ENCODE measurements around the gene LSM11. TPM values are rescaled to one million over a fixed set of nuclear protein-coding genes. Genes with fewer than 3 reads are reported as not detected.
A peak's percentile ranks its signal among the peaks of the same experiment; 100 is the strongest.
"Not testable (repeated sequence)": the region's sequence is repeated elsewhere in the genome, so short reads cannot be mapped to it uniquely, and the experiment has no call there.

Gene LSM11
- total and polyA plus RNA-seq, 5 experiments from 2014 or later: 0.36 to 5.2 (median 0.64) TPM

DNA sequence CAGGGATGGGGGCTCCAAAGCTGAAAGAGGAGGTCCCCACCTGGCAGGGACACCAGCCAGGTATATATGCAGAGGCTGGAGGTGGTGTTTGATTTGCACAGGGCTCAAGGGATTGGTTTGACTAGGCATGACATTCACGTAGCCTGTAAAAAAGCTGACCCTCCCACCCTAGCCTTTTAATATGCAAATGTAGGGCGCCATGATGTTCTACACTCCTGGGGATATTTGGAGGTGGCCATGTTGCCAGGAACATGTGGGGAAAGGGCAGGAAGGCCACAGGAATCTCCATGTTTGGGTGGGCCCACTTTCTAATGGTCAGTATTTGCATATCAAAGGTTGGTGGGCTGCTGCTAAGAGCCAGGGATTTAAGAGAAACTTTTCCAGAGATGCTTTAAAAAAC lies 24.3 kb upstream of the LSM11 start:
- POLR2A ChIA-PET: interaction anchor here (0.6 kb wide), 2 partner anchors 28 to 241 kb away, joined by 6 read pairs; no protein-coding TSS in a partner anchor
- H3K27me3 Mint-ChIP-seq: no peaks in the 10 kb centered on the region
- DNase-seq (no peak), ATAC-seq (no peak)
- H3K4me3 Mint-ChIP-seq: no peak overlapping the region
- H3K27ac Mint-ChIP-seq: no peak overlapping the region
- H3K9me3 Mint-ChIP-seq: peaks cover 0 to 9% (median 0%) of the 10 kb centered on the region in 9 donors
- peaks cover 5 to 17% (median 15%) of the 10 kb centered on the region in 4 donors for H3K4me1 Mint-ChIP-seq
- peaks cover 4 to 11% (median 7%) of the 10 kb centered on the region in 3 donors for H3K36me3 Mint-ChIP-seq

DNA sequence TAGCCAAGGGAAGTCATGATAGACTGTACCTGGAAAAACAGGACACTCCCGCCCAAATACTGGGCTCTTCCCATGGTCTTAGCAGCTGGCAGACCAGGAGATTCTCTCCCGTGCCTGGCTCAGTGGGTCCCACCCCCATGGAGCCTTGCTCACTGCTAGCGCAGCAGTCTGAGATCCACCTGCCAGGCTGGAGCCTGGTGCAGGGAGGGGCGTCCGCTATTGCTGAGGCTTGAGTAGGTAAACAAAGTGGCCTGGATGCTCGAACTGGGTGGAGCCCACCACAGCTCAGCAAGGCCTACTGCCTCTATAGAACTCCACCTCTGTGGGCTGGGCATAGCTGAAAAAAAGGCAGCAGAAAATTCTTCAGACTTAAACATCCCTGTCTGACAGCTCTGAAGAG lies 22.4 kb upstream of the LSM11 start:
- no peak overlapping the region for H3K27ac Mint-ChIP-seq
- H3K9me3 Mint-ChIP-seq: peaks cover 0 to 9% (median 0%) of the 10 kb centered on the region in 9 donors
- ATAC-seq (no peak), DNase-seq (no peak)
- H3K27me3 Mint-ChIP-seq: no peaks in the 10 kb centered on the region
- peaks cover 7 to 13% (median 8%) of the 10 kb centered on the region in 3 donors for H3K36me3 Mint-ChIP-seq
- H3K4me3 Mint-ChIP-seq: no peak overlapping the region
- H3K4me1 Mint-ChIP-seq: peaks cover 6 to 20% (median 16%) of the 10 kb centered on the region in 4 donors
- POLR2A ChIA-PET: interaction anchor here (0.6 kb wide), 1 partner anchor 298 kb away, joined by 4 read pairs; no protein-coding TSS in a partner anchor

DNA sequence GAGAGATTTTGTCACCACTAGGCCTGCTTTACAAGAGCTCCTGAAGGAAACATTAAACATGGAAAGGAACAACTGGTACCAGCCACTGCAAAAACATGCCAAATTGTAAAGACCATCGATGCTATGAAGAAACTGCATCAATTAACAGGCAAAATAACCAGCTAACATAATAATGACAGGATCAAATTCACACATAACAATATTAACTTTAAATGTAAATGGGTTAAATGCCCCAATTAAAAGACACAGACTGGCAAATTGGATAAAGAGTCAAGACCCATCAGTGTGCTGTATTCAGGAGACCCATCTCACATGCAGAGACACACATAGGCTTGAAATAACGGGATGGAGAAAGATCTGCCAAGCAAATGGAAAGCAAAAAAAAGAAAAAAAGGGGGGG lies 20.6 kb upstream of the LSM11 start:
- ATAC-seq, H3K27me3 Mint-ChIP-seq, POLR2A ChIA-PET, H3K9me3 Mint-ChIP-seq, DNase-seq, H3K27ac Mint-ChIP-seq, H3K4me3 Mint-ChIP-seq: not testable (repeated sequence)
- Mint-ChIP-seq H3K4me1 (peaks cover 4 to 13% (median 8%) of the 10 kb centered on the region in 4 donors), H3K36me3 (peaks cover 7 to 13% (median 8%) of the 10 kb centered on the region in 3 donors)

DNA sequence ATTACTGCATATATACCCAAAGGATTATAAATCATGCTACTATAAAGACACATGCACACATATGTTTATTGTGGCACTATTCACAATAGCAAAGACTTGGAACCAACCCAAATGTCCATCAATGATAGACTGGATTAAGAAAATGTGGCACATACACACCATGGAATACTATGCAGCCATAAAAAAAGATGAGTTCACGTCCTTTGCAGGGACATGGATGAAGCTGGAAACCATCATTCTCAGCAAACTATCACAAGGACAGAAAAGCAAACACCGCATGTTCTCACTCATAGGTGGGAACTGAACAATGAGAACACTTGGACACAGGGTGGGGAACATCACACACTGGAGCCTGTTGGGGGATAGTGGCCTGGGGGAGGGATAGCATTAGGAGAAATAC lies 16.9 kb upstream of the LSM11 start:
- DNase-seq, ATAC-seq, H3K9me3 Mint-ChIP-seq, POLR2A ChIA-PET, H3K27me3 Mint-ChIP-seq, H3K27ac Mint-ChIP-seq, H3K4me3 Mint-ChIP-seq: not testable (repeated sequence)
- H3K36me3 Mint-ChIP-seq: peaks cover 7 to 13% (median 8%) of the 10 kb centered on the region in 3 donors
- peaks cover 6 to 22% (median 8%) of the 10 kb centered on the region in 4 donors for H3K4me1 Mint-ChIP-seq

DNA sequence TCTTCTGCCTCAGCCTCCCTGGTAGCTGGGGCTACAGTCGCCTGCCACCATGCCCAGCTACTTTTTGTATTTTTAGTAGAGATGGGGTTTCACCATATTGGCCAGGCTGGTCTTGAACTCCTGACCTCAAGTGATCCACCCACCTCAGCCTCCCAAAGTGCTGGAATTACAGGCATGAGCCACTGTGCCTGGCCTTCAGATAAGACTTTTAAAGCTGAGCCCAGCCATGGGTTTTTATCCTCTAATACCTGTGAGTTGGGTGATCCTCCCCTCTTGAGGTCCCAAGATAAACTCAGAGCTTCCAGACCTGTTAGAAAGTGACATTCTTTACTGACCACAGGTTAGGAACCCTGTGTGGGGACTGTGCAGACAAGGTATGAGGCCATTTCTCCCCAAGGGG lies 15.7 kb upstream of the LSM11 start:
- H3K4me3 Mint-ChIP-seq, DNase-seq, H3K36me3 Mint-ChIP-seq, H3K9me3 Mint-ChIP-seq, H3K27ac Mint-ChIP-seq, POLR2A ChIA-PET, H3K27me3 Mint-ChIP-seq, ATAC-seq: not testable (repeated sequence)
- H3K4me1 Mint-ChIP-seq: peaks cover 8 to 33% (median 20%) of the 10 kb centered on the region in 4 donors

DNA sequence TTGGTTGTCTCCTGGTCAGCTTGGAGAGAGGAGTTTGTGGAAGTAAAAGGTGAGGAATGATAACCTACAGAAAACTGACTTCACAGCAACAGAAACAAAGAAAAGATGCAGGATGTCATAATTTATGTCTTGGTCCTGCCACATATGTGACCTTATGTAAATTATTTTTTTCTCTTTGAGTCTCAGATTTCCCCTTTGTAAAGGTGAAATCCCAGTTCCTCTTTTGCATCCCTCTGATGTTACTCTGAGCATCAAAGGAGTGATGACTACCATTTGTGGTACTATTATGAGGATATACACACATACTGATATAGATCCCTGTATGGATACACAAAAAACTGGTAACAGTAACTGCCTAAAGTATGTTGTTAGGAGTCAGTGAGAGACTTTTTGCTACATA lies 13.7 kb upstream of the LSM11 start:
- Mint-ChIP-seq H3K27me3 (no peaks in the 10 kb centered on the region), H3K4me3 (peak overlapping the region in 1 of 10 donors; percentile 32), H3K9me3 (no peaks in the 10 kb centered on the region), H3K27ac (peak overlapping the region in 3 of 10 donors; percentile 46 to 96 (median 49)), H3K36me3 (peaks cover 4 to 15% (median 8%) of the 10 kb centered on the region in 3 donors), H3K4me1 (peaks cover 8 to 36% (median 22%) of the 10 kb centered on the region in 4 donors)
- POLR2A ChIA-PET: interaction anchor here (1.6 kb wide), 1 partner anchor 129 kb away, joined by 3 read pairs; the partner anchor contains the start of gene CLINT1
- DNase-seq (no peak), ATAC-seq (no peak)

DNA sequence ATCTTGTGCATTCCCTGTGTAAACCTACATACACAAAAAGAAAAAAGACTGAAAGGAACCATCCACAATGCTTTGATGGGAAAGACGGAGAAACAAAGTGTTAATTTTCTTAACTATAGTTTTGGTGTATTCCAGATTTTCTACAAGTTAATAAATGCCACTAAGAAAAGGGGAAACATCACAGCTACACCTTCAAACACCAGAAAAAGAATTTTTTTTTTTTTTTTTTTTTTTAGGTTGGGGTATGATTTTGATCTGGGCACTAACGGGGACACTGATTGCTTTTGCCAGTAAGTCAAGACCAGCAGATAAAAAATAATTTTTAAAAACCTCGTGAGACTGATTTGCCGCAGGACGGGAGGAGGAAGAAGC lies 12.6 kb upstream of the LSM11 start:
- Mint-ChIP-seq H3K4me3 (peak overlapping the region; percentile 93 to 99 (median 96)), H3K9me3 (no peaks in the 10 kb centered on the region), H3K27me3 (no peaks in the 10 kb centered on the region), H3K36me3 (peaks cover 0 to 24% (median 5%) of the 10 kb centered on the region in 3 donors), H3K4me1 (peaks cover 8 to 31% (median 22%) of the 10 kb centered on the region in 4 donors), H3K27ac (peak overlapping the region; percentile 91 to 99 (median 97))
- POLR2A ChIA-PET: interaction anchor here (1.2 to 1.6 kb wide), 3 partner anchors 13 to 589 kb away, joined by 3 to 15 read pairs (median 9); partner anchors contain the start of genes CLINT1, LSM11 and MED7
- DNase-seq (no peak), ATAC-seq (no peak)

DNA sequence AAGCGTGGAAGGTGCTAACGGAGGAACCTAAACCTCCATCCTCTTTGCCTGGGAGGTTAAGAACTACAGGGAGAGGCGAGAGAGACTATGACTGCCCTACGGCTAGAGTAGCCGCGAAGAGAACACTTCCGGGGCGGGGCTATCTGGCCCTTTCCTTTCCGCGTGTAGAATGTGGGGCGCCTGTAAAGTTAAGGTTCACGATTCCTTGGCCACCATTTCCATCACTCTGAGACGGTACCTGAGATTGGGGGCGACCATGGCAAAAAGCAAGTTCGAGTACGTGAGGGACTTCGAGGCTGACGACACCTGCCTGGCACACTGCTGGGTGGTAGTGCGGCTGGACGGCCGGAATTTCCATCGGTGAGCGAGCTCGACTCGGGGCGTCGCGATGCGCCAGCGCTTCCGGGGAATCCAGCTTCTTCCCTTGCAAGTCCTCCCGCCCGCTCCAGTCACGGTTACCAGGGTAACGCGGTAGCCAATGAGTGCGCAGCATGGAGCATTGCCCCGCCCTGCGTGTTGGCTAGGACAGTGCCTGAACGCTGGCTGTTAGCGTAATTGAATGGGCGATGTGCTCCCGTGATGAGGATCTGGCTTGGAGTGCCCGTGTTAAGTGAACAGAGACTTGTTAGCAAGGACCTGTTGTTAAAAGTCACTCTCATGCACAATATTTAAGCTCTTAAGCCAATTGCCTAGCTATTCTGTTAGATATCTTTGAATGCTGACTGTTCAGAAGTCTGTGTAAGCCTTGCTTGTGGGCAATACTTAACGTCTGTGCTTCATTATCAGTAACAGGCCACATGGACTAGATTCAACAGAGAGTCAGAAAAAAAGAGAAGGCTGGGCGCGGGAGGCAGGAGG lies 12.0 kb upstream of the LSM11 start, which contains the start of gene THG1L:
THG1L (plus strand) TSS at position 149 of the 858 bp plus-strand sequence; CDS start at position 170, 21 bp downstream.
- Mint-ChIP-seq H3K27ac (peak within 1 kb of the TSS; percentile 91 to 99 (median 97)), H3K4me3 (peak within 1 kb of the TSS; percentile 93 to 99 (median 96)), H3K9me3 (no peaks in the 10 kb centered on the region), H3K36me3 (peaks cover 0 to 31% (median 5%) of the 10 kb centered on the region in 3 donors), H3K4me1 (peaks cover 6 to 31% (median 22%) of the 10 kb centered on the region in 4 donors), H3K27me3 (no peaks in the 10 kb centered on the region)
- POLR2A ChIA-PET: interaction anchor here (0.6 to 1.6 kb wide), 4 partner anchors 12 to 589 kb away, joined by 3 to 15 read pairs (median 6); partner anchors contain the start of genes CLINT1, LSM11 and MED7
- ATAC-seq (peak; percentile 92 to 95), DNase-seq (peak; percentile 88 to 99 (median 97))

DNA sequence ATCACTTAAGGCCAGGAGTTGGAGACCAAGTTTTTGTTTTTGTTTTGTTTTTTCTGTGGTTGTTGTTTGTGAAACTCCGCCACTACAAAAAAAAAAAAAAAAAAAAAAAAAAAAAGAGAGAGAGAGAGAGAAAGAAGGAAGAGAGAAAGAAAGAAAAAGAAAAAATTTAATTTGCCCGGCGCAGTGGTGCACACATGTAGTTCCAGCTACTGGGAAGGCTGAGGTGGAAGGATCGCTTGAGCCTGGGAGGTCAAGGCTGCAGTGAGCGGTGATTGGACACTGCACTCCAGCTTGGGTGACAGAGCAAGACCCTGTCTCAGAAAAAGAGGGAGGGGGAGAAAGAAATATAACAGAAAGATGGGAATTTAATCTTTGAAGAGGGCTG lies 11.4 kb upstream of the LSM11 start:
- no peaks in the 10 kb centered on the region for H3K27me3 Mint-ChIP-seq
- POLR2A ChIA-PET: interaction anchor here (1.2 to 1.6 kb wide), 2 partner anchors 11 to 590 kb away, joined by 9 to 15 read pairs; partner anchors contain the start of genes LSM11 and MED7
- no peak for DNase-seq
- H3K36me3 Mint-ChIP-seq: peaks cover 0 to 34% (median 5%) of the 10 kb centered on the region in 3 donors
- no peaks in the 10 kb centered on the region for H3K9me3 Mint-ChIP-seq
- H3K4me1 Mint-ChIP-seq: peaks cover 6 to 31% (median 22%) of the 10 kb centered on the region in 4 donors
- peak overlapping the region; percentile 93 to 99 (median 96) for H3K4me3 Mint-ChIP-seq
- H3K27ac Mint-ChIP-seq: peak overlapping the region in 9 of 10 donors; percentile 55 to 99 (median 97)
- no peak for ATAC-seq

DNA sequence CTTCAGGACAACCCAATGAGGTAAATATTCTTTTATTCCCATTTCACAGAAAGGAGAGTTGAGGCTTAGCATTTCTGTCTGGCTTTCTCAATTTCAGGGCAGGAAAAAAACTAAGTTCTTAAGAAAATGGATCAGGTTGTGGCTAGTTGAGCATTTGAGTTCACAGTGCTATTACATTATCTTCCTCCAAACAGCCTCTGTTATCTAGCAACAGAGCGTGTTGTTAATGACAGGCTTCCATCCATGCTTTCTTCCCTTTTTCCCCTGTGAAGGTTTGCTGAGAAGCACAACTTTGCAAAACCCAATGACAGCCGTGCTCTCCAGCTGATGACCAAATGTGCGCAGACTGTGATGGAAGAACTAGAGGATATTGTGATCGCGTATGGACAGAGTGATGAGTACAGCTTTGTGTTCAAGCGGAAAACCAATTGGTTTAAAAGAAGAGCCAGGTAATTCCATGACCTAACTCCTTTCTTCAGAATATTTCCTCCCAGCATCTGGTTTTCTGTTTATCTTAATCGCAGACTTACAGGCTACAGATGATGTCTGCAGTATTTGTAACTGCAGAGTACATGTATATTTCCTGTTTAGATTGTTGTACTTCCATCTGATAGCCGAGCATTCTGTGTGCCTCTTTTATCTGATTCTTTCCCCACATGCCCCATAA lies 10.8 kb upstream of the LSM11 start:
- no peaks in the 10 kb centered on the region for H3K27me3 Mint-ChIP-seq
- peaks cover 0 to 40% (median 7%) of the 10 kb centered on the region in 3 donors for H3K36me3 Mint-ChIP-seq
- H3K4me1 Mint-ChIP-seq: peaks cover 6 to 31% (median 22%) of the 10 kb centered on the region in 4 donors
- H3K27ac Mint-ChIP-seq: peak overlapping the region in 7 of 10 donors; percentile 3 to 97 (median 26)
- ATAC-seq: no peak
- no peak for DNase-seq
- H3K9me3 Mint-ChIP-seq: no peaks in the 10 kb centered on the region
- POLR2A ChIA-PET: no interaction called here
- peak overlapping the region in 9 of 10 donors; percentile 17 to 95 (median 46) for H3K4me3 Mint-ChIP-seq

DNA sequence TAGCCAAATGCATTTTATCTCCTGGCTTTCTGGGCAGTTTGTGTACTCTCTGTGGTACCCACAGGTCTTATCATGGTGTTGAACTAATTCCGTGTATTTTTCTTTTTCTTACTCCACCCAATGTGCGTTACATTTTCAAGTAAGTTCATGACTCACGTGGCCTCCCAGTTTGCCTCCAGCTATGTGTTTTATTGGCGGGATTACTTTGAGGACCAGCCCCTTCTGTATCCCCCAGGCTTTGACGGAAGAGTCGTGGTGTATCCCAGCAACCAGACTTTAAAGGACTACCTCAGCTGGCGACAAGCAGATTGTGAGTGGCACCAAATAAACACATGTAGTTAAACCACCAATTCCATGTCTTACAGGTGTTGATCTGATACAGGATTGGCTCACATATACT lies 9.1 kb upstream of the LSM11 start:
- no peak for ATAC-seq
- Mint-ChIP-seq H3K36me3 (peaks cover 0 to 56% (median 16%) of the 10 kb centered on the region in 3 donors), H3K4me3 (no peak overlapping the region), H3K9me3 (no peaks in the 10 kb centered on the region), H3K27me3 (no peaks in the 10 kb centered on the region), H3K4me1 (peaks cover 6 to 30% (median 22%) of the 10 kb centered on the region in 4 donors), H3K27ac (peak overlapping the region in 1 of 10 donors; percentile 15)
- POLR2A ChIA-PET: no interaction called here
- no peak for DNase-seq

DNA sequence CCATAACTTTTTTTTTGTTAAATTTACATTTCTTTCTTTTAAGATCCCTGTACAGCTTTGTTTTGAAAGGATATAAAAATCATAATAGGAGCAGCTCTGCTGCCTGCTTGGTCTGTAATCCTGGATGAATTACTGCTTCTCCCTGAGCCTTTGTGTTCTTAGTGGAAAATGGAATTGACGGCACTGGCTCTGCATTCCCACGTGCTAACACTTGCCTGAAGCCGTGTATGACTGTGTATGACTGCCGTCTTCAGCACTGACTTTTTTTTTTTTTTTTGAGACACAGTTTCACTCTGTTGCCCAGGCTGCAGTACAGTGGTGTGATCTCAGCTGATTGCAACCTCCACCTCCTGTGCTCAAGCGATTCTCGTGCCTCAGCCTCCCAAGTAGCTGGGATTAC lies 7.5 kb upstream of the LSM11 start:
- no peak for ATAC-seq
- no peak for DNase-seq
- Mint-ChIP-seq H3K9me3 (no peaks in the 10 kb centered on the region), H3K27me3 (no peaks in the 10 kb centered on the region), H3K27ac (no peak overlapping the region), H3K4me3 (no peak overlapping the region), H3K4me1 (peaks cover 4 to 23% (median 18%) of the 10 kb centered on the region in 4 donors), H3K36me3 (peaks cover 0 to 62% (median 16%) of the 10 kb centered on the region in 3 donors)
- POLR2A ChIA-PET: no interaction called here

All from naive thymus-derived CD8-positive, alpha-beta T cell (primary cell).